Measurements from ENCODE around the gene IL22RA1. TPM values are rescaled to one million over a fixed set of nuclear protein-coding genes. Genes with fewer than 3 reads are reported as not detected.

The IL22RA1 gene
- total RNA-seq, 1 experiment from 2014 or later: not detected

- H3K79me2 ChIP-seq (ENCODE audit: low read length): no peaks in the 10 kb centered on the region
- no peaks in the 10 kb centered on the region for H3K27me3 ChIP-seq (ENCODE audit: low read length)
- no peaks in the 10 kb centered on the region for H3K9me3 ChIP-seq (ENCODE audit: low read length)
- no peak overlapping the region for H3K27ac ChIP-seq (ENCODE audit: low read length)
- no peak overlapping the region for H3K4me2 ChIP-seq (ENCODE audit: low read depth, low read length, poor library complexity, severe bottlenecking)
- no peak for DNase-seq
- H4K20me1 ChIP-seq (ENCODE audit: insufficient read depth, low read depth, low read length): no peaks in the 10 kb centered on the region
- no peak overlapping the region for H2AFZ ChIP-seq (ENCODE audit: low read length)
- no peak overlapping the region for H3K9ac ChIP-seq (ENCODE audit: low read length)
- no peak overlapping the region for H3K4me3 ChIP-seq (ENCODE audit: low read length)
- no peaks in the 10 kb centered on the region for H3K9me2 ChIP-seq (replicated peaks; ENCODE audit: insufficient read depth, low read length)
- no peaks in the 10 kb centered on the region for H3K4me1 ChIP-seq (ENCODE audit: low read length)
- H3K36me3 ChIP-seq (ENCODE audit: insufficient read depth, low read length): no peaks in the 10 kb centered on the region
Observed at GRCh38 chr1:24097663-24098062, 45.3 kb downstream of the IL22RA1 start.

GRCh38 chr1:24096739-24097103, 46.2 kb downstream of the IL22RA1 start:
- H3K9me2 ChIP-seq (replicated peaks; ENCODE audit: insufficient read depth, low read length): no peaks in the 10 kb centered on the region
- no peaks in the 10 kb centered on the region for H3K27me3 ChIP-seq (ENCODE audit: low read length)
- no peaks in the 10 kb centered on the region for H3K79me2 ChIP-seq (ENCODE audit: low read length)
- no peak overlapping the region for H3K4me3 ChIP-seq (ENCODE audit: low read length)
- no peak overlapping the region for H3K27ac ChIP-seq (ENCODE audit: low read length)
- H3K9me3 ChIP-seq (ENCODE audit: low read length): no peaks in the 10 kb centered on the region
- no peaks in the 10 kb centered on the region for H4K20me1 ChIP-seq (ENCODE audit: insufficient read depth, low read depth, low read length)
- H2AFZ ChIP-seq (ENCODE audit: low read length): no peak overlapping the region
- H3K36me3 ChIP-seq (ENCODE audit: insufficient read depth, low read length): no peaks in the 10 kb centered on the region
- H3K9ac ChIP-seq (ENCODE audit: low read length): no peak overlapping the region
- H3K4me1 ChIP-seq (ENCODE audit: low read length): no peaks in the 10 kb centered on the region
- H3K4me2 ChIP-seq (ENCODE audit: low read depth, low read length, poor library complexity, severe bottlenecking): no peak overlapping the region
- no peak for DNase-seq

- H3K4me1 ChIP-seq (ENCODE audit: low read length): no peaks in the 10 kb centered on the region
- no peak for DNase-seq
- H4K20me1 ChIP-seq (ENCODE audit: insufficient read depth, low read depth, low read length): no peaks in the 10 kb centered on the region
- no peak overlapping the region for H3K9ac ChIP-seq (ENCODE audit: low read length)
- H3K4me2 ChIP-seq (ENCODE audit: low read depth, low read length, poor library complexity, severe bottlenecking): no peak overlapping the region
- no peaks in the 10 kb centered on the region for H3K9me3 ChIP-seq (ENCODE audit: low read length)
- no peaks in the 10 kb centered on the region for H3K27me3 ChIP-seq (ENCODE audit: low read length)
- H2AFZ ChIP-seq (ENCODE audit: low read length): no peak overlapping the region
- H3K36me3 ChIP-seq (ENCODE audit: insufficient read depth, low read length): no peaks in the 10 kb centered on the region
- H3K27ac ChIP-seq (ENCODE audit: low read length): no peak overlapping the region
- no peaks in the 10 kb centered on the region for H3K79me2 ChIP-seq (ENCODE audit: low read length)
- H3K4me3 ChIP-seq (ENCODE audit: low read length): no peak overlapping the region
- no peaks in the 10 kb centered on the region for H3K9me2 ChIP-seq (replicated peaks; ENCODE audit: insufficient read depth, low read length)
Observed at GRCh38 chr1:24096009-24096738, 46.8 kb downstream of the IL22RA1 start.

GRCh38 chr1:24095140-24095859, 47.6 kb downstream of the IL22RA1 start:
- H4K20me1 ChIP-seq (ENCODE audit: insufficient read depth, low read depth, low read length): no peaks in the 10 kb centered on the region
- H3K9ac ChIP-seq (ENCODE audit: low read length): no peak overlapping the region
- no peaks in the 10 kb centered on the region for H3K9me2 ChIP-seq (replicated peaks; ENCODE audit: insufficient read depth, low read length)
- no peaks in the 10 kb centered on the region for H3K79me2 ChIP-seq (ENCODE audit: low read length)
- H3K4me2 ChIP-seq (ENCODE audit: low read depth, low read length, poor library complexity, severe bottlenecking): no peak overlapping the region
- DNase-seq: no peak
- no peaks in the 10 kb centered on the region for H3K27me3 ChIP-seq (ENCODE audit: low read length)
- H3K36me3 ChIP-seq (ENCODE audit: insufficient read depth, low read length): no peaks in the 10 kb centered on the region
- no peak overlapping the region for H2AFZ ChIP-seq (ENCODE audit: low read length)
- H3K4me1 ChIP-seq (ENCODE audit: low read length): no peaks in the 10 kb centered on the region
- H3K9me3 ChIP-seq (ENCODE audit: low read length): no peaks in the 10 kb centered on the region
- no peak overlapping the region for H3K4me3 ChIP-seq (ENCODE audit: low read length)
- H3K27ac ChIP-seq (ENCODE audit: low read length): no peak overlapping the region

- DNase-seq: no peak
Observed at GRCh38 chr1:24094554-24094953, 48.4 kb downstream of the IL22RA1 start.

GRCh38 chr1:24093732-24094131, 49.2 kb downstream of the IL22RA1 start:
- H3K9me3 ChIP-seq (ENCODE audit: low read length): no peaks in the 10 kb centered on the region
- H3K36me3 ChIP-seq (ENCODE audit: insufficient read depth, low read length): no peaks in the 10 kb centered on the region
- H3K27ac ChIP-seq (ENCODE audit: low read length): no peak overlapping the region
- no peaks in the 10 kb centered on the region for H3K4me1 ChIP-seq (ENCODE audit: low read length)
- no peaks in the 10 kb centered on the region for H3K27me3 ChIP-seq (ENCODE audit: low read length)
- H3K4me3 ChIP-seq (ENCODE audit: low read length): no peak overlapping the region
- no peak overlapping the region for H3K4me2 ChIP-seq (ENCODE audit: low read depth, low read length, poor library complexity, severe bottlenecking)
- no peak overlapping the region for H3K9ac ChIP-seq (ENCODE audit: low read length)
- no peaks in the 10 kb centered on the region for H3K9me2 ChIP-seq (replicated peaks; ENCODE audit: insufficient read depth, low read length)
- DNase-seq: no peak
- H3K79me2 ChIP-seq (ENCODE audit: low read length): no peaks in the 10 kb centered on the region
- no peak overlapping the region for H2AFZ ChIP-seq (ENCODE audit: low read length)
- no peaks in the 10 kb centered on the region for H4K20me1 ChIP-seq (ENCODE audit: insufficient read depth, low read depth, low read length)

More at GRCh38 chr1:24094554-24094953, 48.4 kb downstream of the IL22RA1 start:
- no peaks in the 10 kb centered on the region for H3K4me1 ChIP-seq (ENCODE audit: low read length)
- no peak overlapping the region for H3K4me3 ChIP-seq (ENCODE audit: low read length)
- H3K9me3 ChIP-seq (ENCODE audit: low read length): no peaks in the 10 kb centered on the region
- no peak overlapping the region for H3K9ac ChIP-seq (ENCODE audit: low read length)
- H3K36me3 ChIP-seq (ENCODE audit: insufficient read depth, low read length): no peaks in the 10 kb centered on the region
- no peaks in the 10 kb centered on the region for H3K79me2 ChIP-seq (ENCODE audit: low read length)
- no peaks in the 10 kb centered on the region for H3K9me2 ChIP-seq (replicated peaks; ENCODE audit: insufficient read depth, low read length)
- H4K20me1 ChIP-seq (ENCODE audit: insufficient read depth, low read depth, low read length): no peaks in the 10 kb centered on the region
- H2AFZ ChIP-seq (ENCODE audit: low read length): no peak overlapping the region
- no peak overlapping the region for H3K4me2 ChIP-seq (ENCODE audit: low read depth, low read length, poor library complexity, severe bottlenecking)
- no peaks in the 10 kb centered on the region for H3K27me3 ChIP-seq (ENCODE audit: low read length)
- no peak overlapping the region for H3K27ac ChIP-seq (ENCODE audit: low read length)

- DNase-seq: no peak
- H3K79me2 ChIP-seq (ENCODE audit: low read length): no peaks in the 10 kb centered on the region
- H3K9me3 ChIP-seq (ENCODE audit: low read length): no peaks in the 10 kb centered on the region
- H3K4me1 ChIP-seq (ENCODE audit: low read length): no peaks in the 10 kb centered on the region
- no peak overlapping the region for H2AFZ ChIP-seq (ENCODE audit: low read length)
- H3K4me3 ChIP-seq (ENCODE audit: low read length): no peak overlapping the region
- no peaks in the 10 kb centered on the region for H3K36me3 ChIP-seq (ENCODE audit: insufficient read depth, low read length)
- H3K9me2 ChIP-seq (replicated peaks; ENCODE audit: insufficient read depth, low read length): no peaks in the 10 kb centered on the region
- H3K27me3 ChIP-seq (ENCODE audit: low read length): no peaks in the 10 kb centered on the region
- no peaks in the 10 kb centered on the region for H4K20me1 ChIP-seq (ENCODE audit: insufficient read depth, low read depth, low read length)
- no peak overlapping the region for H3K27ac ChIP-seq (ENCODE audit: low read length)
- no peak overlapping the region for H3K9ac ChIP-seq (ENCODE audit: low read length)
- no peak overlapping the region for H3K4me2 ChIP-seq (ENCODE audit: low read depth, low read length, poor library complexity, severe bottlenecking)
Observed at GRCh38 chr1:24092979-24093378, 50.0 kb downstream of the IL22RA1 start.

GRCh38 chr1:24091971-24092482, 50.9 kb downstream of the IL22RA1 start:
- DNase-seq: no peak
- Histone ChIP-seq H3K79me2 (ENCODE audit: low read length) (no peaks in the 10 kb centered on the region), H3K27ac (ENCODE audit: low read length) (no peak overlapping the region), H3K27me3 (ENCODE audit: low read length) (no peaks in the 10 kb centered on the region), H3K4me3 (ENCODE audit: low read length) (no peak overlapping the region), H3K4me2 (ENCODE audit: low read depth, low read length, poor library complexity, severe bottlenecking) (no peak overlapping the region), H3K9ac (ENCODE audit: low read length) (no peak overlapping the region), H3K9me2 (replicated peaks; ENCODE audit: insufficient read depth, low read length) (no peaks in the 10 kb centered on the region), H3K9me3 (ENCODE audit: low read length) (no peaks in the 10 kb centered on the region), H3K4me1 (ENCODE audit: low read length) (no peaks in the 10 kb centered on the region), H4K20me1 (ENCODE audit: insufficient read depth, low read depth, low read length) (no peaks in the 10 kb centered on the region), H2AFZ (ENCODE audit: low read length) (no peak overlapping the region), H3K36me3 (ENCODE audit: insufficient read depth, low read length) (no peaks in the 10 kb centered on the region)
